ENCODE data around the gene DNAJC7. TPM values are rescaled to one million over a fixed set of nuclear protein-coding genes. Genes with fewer than 3 reads are reported as not detected.

Gene DNAJC7
- total RNA-seq, 4 donors from 2014 or later: 43.1 to 51.1 (median 44.4) TPM

DNA sequence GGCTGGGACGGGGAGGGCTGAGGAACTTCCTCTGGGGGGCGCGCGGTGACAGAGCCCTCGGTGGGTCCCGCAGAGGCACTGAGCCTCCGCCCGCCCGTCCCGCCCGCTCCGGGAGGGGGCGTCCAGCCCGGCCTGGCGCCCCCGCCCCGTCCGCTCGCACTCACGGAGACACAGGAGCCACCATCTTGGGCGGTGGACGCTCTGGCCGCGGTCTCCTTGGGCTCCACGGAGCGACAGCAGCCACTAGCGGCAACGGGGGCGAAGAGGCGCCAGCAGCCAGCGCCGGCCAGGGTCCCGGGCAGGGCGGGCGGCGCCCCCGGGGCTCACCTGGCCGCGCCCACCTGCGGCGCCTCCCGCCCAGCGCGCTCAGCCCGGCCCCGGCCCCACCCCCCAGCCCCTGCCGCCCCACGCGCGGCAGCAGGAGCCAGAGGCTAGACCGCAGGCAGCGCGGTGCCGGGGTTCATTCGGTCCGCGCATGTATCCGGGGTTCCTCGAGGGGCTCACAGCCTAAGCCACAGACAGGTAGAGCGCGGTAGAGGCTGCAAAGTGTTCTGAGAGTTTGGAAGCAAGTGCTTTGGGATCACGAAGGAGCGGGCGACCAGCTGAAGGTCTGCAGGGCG, 33.3 kb upstream of the DNAJC7 start, which contains the start of gene C17orf113:
C17orf113 (minus strand) TSS at position 209 of the 620 bp plus-strand sequence. CDS start 7,225 bp downstream, outside the sequence.
- DNase-seq (ENCODE audit: extremely low spot score): no peak
- intact Hi-C loops (cut with DNase I): no loop called here
- WGBS: 3% methylated on average over 39 of the region's 65 CpGs
- TF ChIP-seq, protein P1, sequence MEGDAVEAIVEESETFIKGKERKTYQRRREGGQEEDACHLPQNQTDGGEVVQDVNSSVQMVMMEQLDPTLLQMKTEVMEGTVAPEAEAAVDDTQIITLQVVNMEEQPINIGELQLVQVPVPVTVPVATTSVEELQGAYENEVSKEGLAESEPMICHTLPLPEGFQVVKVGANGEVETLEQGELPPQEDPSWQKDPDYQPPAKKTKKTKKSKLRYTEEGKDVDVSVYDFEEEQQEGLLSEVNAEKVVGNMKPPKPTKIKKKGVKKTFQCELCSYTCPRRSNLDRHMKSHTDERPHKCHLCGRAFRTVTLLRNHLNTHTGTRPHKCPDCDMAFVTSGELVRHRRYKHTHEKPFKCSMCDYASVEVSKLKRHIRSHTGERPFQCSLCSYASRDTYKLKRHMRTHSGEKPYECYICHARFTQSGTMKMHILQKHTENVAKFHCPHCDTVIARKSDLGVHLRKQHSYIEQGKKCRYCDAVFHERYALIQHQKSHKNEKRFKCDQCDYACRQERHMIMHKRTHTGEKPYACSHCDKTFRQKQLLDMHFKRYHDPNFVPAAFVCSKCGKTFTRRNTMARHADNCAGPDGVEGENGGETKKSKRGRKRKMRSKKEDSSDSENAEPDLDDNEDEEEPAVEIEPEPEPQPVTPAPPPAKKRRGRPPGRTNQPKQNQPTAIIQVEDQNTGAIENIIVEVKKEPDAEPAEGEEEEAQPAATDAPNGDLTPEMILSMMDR (IDR thresholded peaks at IDR 0.05): peak in 2 of 3 experiments; percentile 15 to 47
- no peak for TF ChIP-seq POLR2AphosphoS5 (IDR thresholded peaks at IDR 0.05)
- no peaks in the 10 kb centered on the region for H3K9me3 ChIP-seq
- H3K4me3 ChIP-seq: peak within 1 kb of the TSS; percentile 60 to 77 (median 72)
- no peaks in the 10 kb centered on the region for H3K36me3 ChIP-seq
- H3K4me1 ChIP-seq: peaks cover 6 to 20% (median 13%) of the 10 kb centered on the region in 4 donors
- peak within 1 kb of the TSS in 2 of 4 donors; percentile 1 to 40 for H3K27ac ChIP-seq (replicated peaks in 1 of 4)
- H3K27me3 ChIP-seq: peaks cover 0 to 33% (median 7%) of the 10 kb centered on the region in 4 donors

DNA sequence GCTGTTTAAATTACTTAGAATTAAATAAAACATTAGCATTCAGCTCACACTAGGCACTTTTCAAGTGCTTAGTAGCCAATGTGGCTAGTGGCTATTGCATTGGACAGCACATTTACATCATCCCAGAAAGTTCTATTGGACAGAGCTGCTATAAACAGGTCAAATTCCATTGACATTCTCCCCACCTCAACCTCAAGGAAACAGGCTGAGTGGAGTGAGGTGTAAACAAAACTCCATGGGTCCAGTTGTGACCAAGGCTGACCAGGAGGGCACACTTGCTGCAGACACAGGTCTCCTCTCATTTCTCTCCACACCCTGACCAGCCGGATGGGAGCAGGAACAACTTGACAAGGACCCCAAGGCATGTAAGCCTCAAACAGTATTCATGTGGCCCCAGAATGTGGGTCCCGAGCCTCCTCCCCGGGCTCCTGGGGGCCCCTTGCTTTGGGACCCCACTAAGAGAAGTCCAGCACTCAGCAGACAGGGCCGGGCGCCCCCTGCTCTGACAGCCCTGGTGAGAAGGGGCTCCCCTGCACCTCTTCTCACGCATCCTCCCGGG, 32.7 kb upstream of the DNAJC7 start:
- WGBS: 0% methylated on average over 7 of the region's 7 CpGs
- Histone ChIP-seq H3K4me1 (peaks cover 6 to 20% (median 13%) of the 10 kb centered on the region in 4 donors), H3K4me3 (peak overlapping the region; percentile 60 to 77 (median 72)), H3K9me3 (no peaks in the 10 kb centered on the region), H3K27me3 (peaks cover 0 to 27% (median 7%) of the 10 kb centered on the region in 4 donors), H3K27ac (replicated peaks in 1 of 4) (peak overlapping the region in 2 of 4 donors; percentile 1 to 40), H3K36me3 (no peaks in the 10 kb centered on the region)
- intact Hi-C loops (cut with DNase I): no loop called here
- no peak for DNase-seq (ENCODE audit: extremely low spot score)
- no peak for TF ChIP-seq POLR2AphosphoS5 (IDR thresholded peaks at IDR 0.05)
- no peak for TF ChIP-seq POLR2A (IDR thresholded peaks at IDR 0.05; ENCODE audit: low read depth)
- TF ChIP-seq, protein P1 (IDR thresholded peaks at IDR 0.05): no peak
- TF ChIP-seq EP300 (IDR thresholded peaks at IDR 0.05): no peak

DNA sequence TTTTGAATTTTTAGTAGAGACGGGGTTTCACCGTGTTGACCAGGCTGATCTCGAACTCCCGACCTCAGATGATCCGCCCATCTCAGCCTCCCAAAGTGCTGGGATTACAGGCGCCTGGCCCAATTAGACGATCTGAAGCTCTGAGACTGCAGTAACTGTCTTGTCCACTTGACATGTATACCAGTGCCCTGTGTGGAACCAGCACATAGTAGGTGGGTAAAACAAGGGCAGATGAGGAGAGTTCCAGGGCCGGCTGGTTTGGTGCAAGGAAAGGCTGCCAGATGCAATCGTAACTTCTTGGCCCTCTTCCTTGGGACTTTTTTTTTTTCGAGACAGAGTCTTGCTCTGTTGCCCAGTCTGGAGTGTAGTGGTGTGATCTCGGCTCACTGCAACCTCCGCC, 30.1 kb upstream of the DNAJC7 start:
- H3K4me3 ChIP-seq: no peak overlapping the region
- no peak overlapping the region for H3K27ac ChIP-seq (replicated peaks in 1 of 4)
- peaks cover 0 to 7% (median 0%) of the 10 kb centered on the region in 4 donors for H3K36me3 ChIP-seq
- TF ChIP-seq EP300 (IDR thresholded peaks at IDR 0.05): no peak
- no peak for TF ChIP-seq POLR2A (IDR thresholded peaks at IDR 0.05; ENCODE audit: low read depth)
- TF ChIP-seq POLR2AphosphoS5 (IDR thresholded peaks at IDR 0.05): no peak
- TF ChIP-seq, protein P1 (IDR thresholded peaks at IDR 0.05): no peak
- no peak for DNase-seq (ENCODE audit: extremely low spot score)
- intact Hi-C loops (cut with DNase I): no loop called here
- 84% methylated on average over 10 of the region's 12 CpGs for WGBS
- H3K9me3 ChIP-seq: no peaks in the 10 kb centered on the region
- H3K27me3 ChIP-seq: peaks cover 0 to 1% (median 0%) of the 10 kb centered on the region in 4 donors
- H3K4me1 ChIP-seq: peaks cover 6 to 20% (median 13%) of the 10 kb centered on the region in 4 donors

DNA sequence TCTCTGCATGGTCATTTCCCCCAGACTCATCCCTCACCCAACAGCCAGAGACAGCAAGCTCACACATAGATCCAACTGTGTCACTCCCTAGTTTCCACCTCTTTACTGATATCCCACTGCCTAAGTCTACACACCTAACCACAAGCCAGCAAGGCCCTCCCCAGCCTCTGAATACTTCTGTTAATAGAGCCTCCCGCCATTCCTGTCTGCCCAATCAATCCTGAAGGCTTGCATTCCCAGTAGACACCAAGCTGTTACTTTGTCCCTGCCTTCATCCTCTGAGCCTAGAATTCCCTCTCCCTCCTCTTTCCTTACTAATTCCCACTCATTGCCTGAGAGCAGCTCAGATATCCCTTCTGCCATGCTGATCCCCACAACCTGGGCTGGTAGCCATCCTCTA, 28.5 kb upstream of the DNAJC7 start:
- intact Hi-C loops (cut with DNase I): no loop called here
- no peak for DNase-seq (ENCODE audit: extremely low spot score)
- 88% methylated on average over 1 of the region's 1 CpG for WGBS
- TF ChIP-seq, protein P1 (IDR thresholded peaks at IDR 0.05): no peak
- no peak for TF ChIP-seq EP300 (IDR thresholded peaks at IDR 0.05)
- TF ChIP-seq POLR2A (IDR thresholded peaks at IDR 0.05; ENCODE audit: low read depth): no peak
- no peak for TF ChIP-seq POLR2AphosphoS5 (IDR thresholded peaks at IDR 0.05)
- Histone ChIP-seq H3K27ac (replicated peaks in 1 of 4) (no peak overlapping the region), H3K36me3 (peaks cover 0 to 7% (median 0%) of the 10 kb centered on the region in 4 donors), H3K4me3 (no peak overlapping the region), H3K4me1 (peaks cover 6 to 15% (median 9%) of the 10 kb centered on the region in 4 donors), H3K9me3 (no peaks in the 10 kb centered on the region), H3K27me3 (no peaks in the 10 kb centered on the region)

Data from esophagus muscularis mucosa (tissue), 4 donors.